Neural cell (in vitro differentiated cells): ENCODE results near the gene BCKDHB. TPM values are rescaled to one million over a fixed set of nuclear protein-coding genes. Genes with fewer than 3 reads are reported as not detected.
A peak's percentile ranks its signal among the peaks of the same experiment; 100 is the strongest.
"Not testable (repeated sequence)": the region's sequence is repeated elsewhere in the genome, so short reads cannot be mapped to it uniquely, and the experiment has no call there.

Experiments used
- H2AFZ ChIP-seq: fragments of 200-600, 300-800 bp; sonication (generic), shearing (Covaris generic); 2 replicates; pipeline ENCODE4 v1.6.0; 2014; ENCODE audit warnings: low read depth, mild to moderate bottlenecking, antibody characterized with exemption, low read length, moderate library complexity
- H3F3A ChIP-seq: fragments of 200-600 bp; shearing (Covaris generic); 2 replicates; pipeline ENCODE4 v1.6.1; 2016; ENCODE audit warnings: mild to moderate bottlenecking, moderate library complexity, mixed read lengths, antibody characterized with exemption, low read length; ENCODE audit not compliant: insufficient read depth, poor library complexity, severe bottlenecking
- H3K27ac ChIP-seq: fragments of 200-600, 300-800 bp; sonication (generic), shearing (Covaris generic); 2 replicates; pipeline ENCODE4 v1.5.1; 2014; ENCODE audit warnings: mild to moderate bottlenecking, low read length, moderate library complexity
- H3K27me3 ChIP-seq: fragments of 300-800, 200-600 bp; sonication (generic), shearing (Covaris generic); 2 replicates; pipeline ENCODE4 v1.6.0; 2014; ENCODE audit warnings: mild to moderate bottlenecking, low read depth, low read length, moderate library complexity; ENCODE audit not compliant: insufficient read depth
- H3K36me3 ChIP-seq: fragments of 300-800, 200-600 bp; sonication (generic), shearing (Covaris generic); 2 replicates; pipeline ENCODE4 v1.5.1; 2014; ENCODE audit warnings: mild to moderate bottlenecking, antibody characterized with exemption, low read length, moderate library complexity; ENCODE audit not compliant: insufficient read depth
- H3K4me2 ChIP-seq: fragments of 300-800, 200-600 bp; sonication (generic), shearing (Covaris generic); 2 replicates; pipeline ENCODE4 v1.6.0; 2014; ENCODE audit warnings: mild to moderate bottlenecking, low read length
- H3K4me3 ChIP-seq: fragments of 300-800, 200-600 bp; sonication (generic), shearing (Covaris generic); 2 replicates; pipeline ENCODE4 v1.5.1; 2014; ENCODE audit warnings: mild to moderate bottlenecking, low read length, moderate library complexity
- H3K79me2 ChIP-seq: fragments of 200-600 bp; shearing (Covaris generic); replicated peaks from 2 replicates; pipeline ENCODE4 v1.6.0; 2014; ENCODE audit warnings: mild to moderate bottlenecking, low read length, moderate library complexity; ENCODE audit not compliant: insufficient read depth
- H3K9ac ChIP-seq: fragments of 300-800, 200-600 bp; sonication (generic), shearing (Covaris generic); 2 replicates; pipeline ENCODE4 v1.6.1; 2016; ENCODE audit warnings: mild to moderate bottlenecking, low read length, mixed read lengths
- H3K9me2 ChIP-seq: fragments of 200-600 bp; shearing (Covaris generic); 2 replicates; pipeline ENCODE4 v1.6.1; 2016; ENCODE audit warnings: mild to moderate bottlenecking, low read length, mixed read lengths; ENCODE audit not compliant: insufficient read depth
- H3K9me3 ChIP-seq: fragments of 200-600, 300-800 bp; sonication (generic), shearing (Covaris generic); 2 replicates; pipeline ENCODE4 v1.6.1; 2016; ENCODE audit warnings: mild to moderate bottlenecking, mixed run types, low read length, moderate library complexity, mixed read lengths
- H4K20me1 ChIP-seq: fragments of 200-600 bp; shearing (Covaris generic); 2 replicates; pipeline ENCODE4 v1.6.1; 2016; ENCODE audit warnings: mild to moderate bottlenecking, mixed run types; ENCODE audit not compliant: insufficient read depth
- EP300 ChIP-seq: fragments of 450-650 bp; conservative IDR thresholded peaks from 2 replicates; pipeline ENCODE4 v1.6.1; 2014; ENCODE audit warnings: antibody characterized with exemption, mild to moderate bottlenecking, moderate library complexity; ENCODE audit not compliant: poor library complexity, severe bottlenecking
- EZH2 ChIP-seq: fragments of 200-600, 300-800 bp; shearing (Covaris generic), sonication (generic); IDR thresholded peaks from 2 replicates; pipeline ENCODE4 v1.6.1; 2014; ENCODE audit warnings: antibody characterized with exemption, low read length, borderline replicate concordance, mild to moderate bottlenecking; ENCODE audit not compliant: insufficient read depth, poor library complexity, severe bottlenecking
- MXI1 ChIP-seq: fragments of 450-650 bp; conservative IDR thresholded peaks from 2 replicates; pipeline ENCODE4 v1.6.1; 2014; ENCODE audit warnings: antibody characterized with exemption, mild to moderate bottlenecking; ENCODE audit not compliant: poor library complexity, severe bottlenecking
- POLR2AphosphoS5 ChIP-seq: IDR thresholded peaks from 2 replicates; pipeline ENCODE4 v1.6.1; 2012
- RAD21 ChIP-seq: fragments of 450-650 bp; conservative IDR thresholded peaks from 2 replicates; pipeline ENCODE4 v1.6.1; 2014; ENCODE audit warnings: antibody characterized with exemption, mild to moderate bottlenecking, moderate library complexity
- TAF1 ChIP-seq: IDR thresholded peaks from 2 replicates; pipeline ENCODE4 v1.6.1; 2012; ENCODE audit warnings: low read depth
- polyA plus RNA-seq: library from polyadenylated mRNA; depleted of rRNA; stranded (reverse); fragments of >200 nt; gene quantifications from 2 replicates; pipeline ENCODE4 v1.2.3, GENCODE V29; 2014
- TF ChIP-seq, protein P1 (sequence below): fragments of 450-650 bp; IDR thresholded peaks from 2 replicates; pipeline ENCODE4 v1.5.1; 2014; ENCODE audit warnings: antibody characterized with exemption, mild to moderate bottlenecking, moderate library complexity; ENCODE audit not compliant: poor library complexity, severe bottlenecking
- TF ChIP-seq, protein P2 (sequence below): IDR thresholded peaks from 2 replicates; pipeline ENCODE4 v1.6.1; 2012; ENCODE audit warnings: borderline replicate concordance

BCKDHB gene
- polyA plus RNA-seq, 1 donor from 2014 or later = 16.1 TPM

DNA sequence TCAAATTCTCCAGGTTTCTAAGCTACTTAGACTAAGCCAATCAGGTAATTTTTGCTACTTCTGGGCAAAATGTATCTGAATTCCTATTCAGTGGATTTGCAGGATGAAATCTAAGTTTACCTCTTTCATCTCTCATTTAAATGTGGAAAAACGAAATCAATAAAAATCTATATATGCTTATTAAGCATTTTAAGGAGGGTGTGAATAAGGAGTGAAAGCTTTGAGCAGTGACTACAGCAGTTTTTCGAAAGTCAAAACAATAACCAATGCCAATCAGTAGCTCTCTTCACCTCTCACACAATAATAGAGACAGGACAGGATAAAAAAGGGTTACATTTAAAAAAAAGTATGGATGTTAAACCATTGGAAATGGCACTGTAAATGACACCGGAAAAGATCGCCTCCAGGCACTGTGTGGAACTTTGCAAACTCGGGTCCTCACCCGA is 476 bp upstream of the BCKDHB start:
- H3K27me3 ChIP-seq = no peaks in the 10 kb centered on the region
- TF ChIP-seq, protein P1, sequence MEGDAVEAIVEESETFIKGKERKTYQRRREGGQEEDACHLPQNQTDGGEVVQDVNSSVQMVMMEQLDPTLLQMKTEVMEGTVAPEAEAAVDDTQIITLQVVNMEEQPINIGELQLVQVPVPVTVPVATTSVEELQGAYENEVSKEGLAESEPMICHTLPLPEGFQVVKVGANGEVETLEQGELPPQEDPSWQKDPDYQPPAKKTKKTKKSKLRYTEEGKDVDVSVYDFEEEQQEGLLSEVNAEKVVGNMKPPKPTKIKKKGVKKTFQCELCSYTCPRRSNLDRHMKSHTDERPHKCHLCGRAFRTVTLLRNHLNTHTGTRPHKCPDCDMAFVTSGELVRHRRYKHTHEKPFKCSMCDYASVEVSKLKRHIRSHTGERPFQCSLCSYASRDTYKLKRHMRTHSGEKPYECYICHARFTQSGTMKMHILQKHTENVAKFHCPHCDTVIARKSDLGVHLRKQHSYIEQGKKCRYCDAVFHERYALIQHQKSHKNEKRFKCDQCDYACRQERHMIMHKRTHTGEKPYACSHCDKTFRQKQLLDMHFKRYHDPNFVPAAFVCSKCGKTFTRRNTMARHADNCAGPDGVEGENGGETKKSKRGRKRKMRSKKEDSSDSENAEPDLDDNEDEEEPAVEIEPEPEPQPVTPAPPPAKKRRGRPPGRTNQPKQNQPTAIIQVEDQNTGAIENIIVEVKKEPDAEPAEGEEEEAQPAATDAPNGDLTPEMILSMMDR = peak; percentile 27
- no peak for TF ChIP-seq EZH2
- no peaks in the 10 kb centered on the region for H3F3A ChIP-seq
- no peaks in the 10 kb centered on the region for H3K36me3 ChIP-seq
- peak overlapping the region; percentile 90 for H3K4me3 ChIP-seq
- no peaks in the 10 kb centered on the region for H3K9me3 ChIP-seq
- H3K79me2 ChIP-seq = no peaks in the 10 kb centered on the region
- H3K9ac ChIP-seq = no peak overlapping the region
- H2AFZ ChIP-seq = no peak overlapping the region
- no peak overlapping the region for H3K27ac ChIP-seq
- no peaks in the 10 kb centered on the region for H4K20me1 ChIP-seq
- peak overlapping the region; percentile 62 for H3K4me2 ChIP-seq
- no peaks in the 10 kb centered on the region for H3K9me2 ChIP-seq

DNA sequence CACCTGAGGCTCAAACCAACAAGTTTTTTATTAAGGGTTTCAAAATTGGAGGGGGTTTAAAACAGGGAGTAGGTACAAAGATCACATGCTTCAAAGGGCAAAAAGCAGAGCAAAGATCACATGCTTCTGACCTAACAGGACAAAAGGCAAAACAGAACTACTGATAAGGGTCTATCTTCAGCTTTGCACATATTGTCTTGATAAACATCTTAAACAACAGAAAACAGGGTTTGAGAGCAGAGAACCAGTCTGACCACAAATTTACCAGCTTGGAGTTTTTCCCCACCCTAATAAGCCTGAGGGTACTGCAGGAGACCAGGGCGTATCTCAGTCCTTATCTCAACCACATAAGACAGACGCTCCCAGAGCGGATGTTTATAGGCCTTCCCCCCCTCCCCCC is 16.1 kb downstream of the BCKDHB start:
- H2AFZ ChIP-seq, H3K9me2 ChIP-seq, H3K9me3 ChIP-seq, H3F3A ChIP-seq, H3K27me3 ChIP-seq, H3K79me2 ChIP-seq, H3K27ac ChIP-seq, H3K4me2 ChIP-seq, H3K9ac ChIP-seq, H3K4me3 ChIP-seq, H3K36me3 ChIP-seq, H4K20me1 ChIP-seq: not testable (repeated sequence)

DNA sequence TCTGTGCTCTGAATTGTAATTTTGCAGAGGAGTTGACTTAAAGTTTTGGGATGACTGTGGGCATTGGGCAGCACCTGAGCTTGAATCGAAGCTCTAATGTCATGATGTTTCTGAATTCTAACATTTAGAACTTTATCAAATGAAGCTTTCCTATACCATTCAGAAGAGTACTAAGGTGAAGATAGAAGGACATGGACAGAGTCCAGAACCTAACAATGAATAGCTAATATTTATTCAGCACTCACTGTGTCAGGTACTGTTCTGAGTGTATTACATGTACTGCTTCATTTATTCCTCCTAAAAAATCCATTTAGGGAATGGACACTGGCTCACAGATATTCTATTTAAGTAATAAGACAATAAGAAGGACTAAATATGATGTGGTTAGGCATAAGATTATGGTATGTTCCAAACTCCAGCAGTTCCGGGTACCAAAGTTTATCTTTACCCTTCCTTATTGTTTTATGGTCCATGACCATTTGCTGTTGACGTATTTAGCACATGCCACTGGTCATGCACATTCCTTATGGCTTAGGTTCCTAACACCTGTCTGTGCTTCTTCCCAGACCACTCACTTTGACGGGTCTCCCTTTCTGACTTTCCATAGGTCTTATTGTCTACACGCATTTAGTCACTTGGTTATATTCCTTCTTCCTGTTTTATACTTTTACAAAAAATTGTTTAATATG is 20.3 kb downstream of the BCKDHB start:
- Histone ChIP-seq H3K4me2 (no peak overlapping the region), H3K27ac (no peak overlapping the region), H3K9me3 (no peaks in the 10 kb centered on the region), H3K36me3 (peaks cover 4% of the 10 kb centered on the region), H3K4me3 (no peak overlapping the region), H3K79me2 (no peaks in the 10 kb centered on the region), H3K9ac (no peak overlapping the region), H2AFZ (no peak overlapping the region), H3F3A (no peaks in the 10 kb centered on the region), H3K27me3 (no peaks in the 10 kb centered on the region), H4K20me1 (no peaks in the 10 kb centered on the region), H3K9me2 (no peaks in the 10 kb centered on the region)
- no peak for TF ChIP-seq EP300
- TF ChIP-seq MXI1 = no peak

DNA sequence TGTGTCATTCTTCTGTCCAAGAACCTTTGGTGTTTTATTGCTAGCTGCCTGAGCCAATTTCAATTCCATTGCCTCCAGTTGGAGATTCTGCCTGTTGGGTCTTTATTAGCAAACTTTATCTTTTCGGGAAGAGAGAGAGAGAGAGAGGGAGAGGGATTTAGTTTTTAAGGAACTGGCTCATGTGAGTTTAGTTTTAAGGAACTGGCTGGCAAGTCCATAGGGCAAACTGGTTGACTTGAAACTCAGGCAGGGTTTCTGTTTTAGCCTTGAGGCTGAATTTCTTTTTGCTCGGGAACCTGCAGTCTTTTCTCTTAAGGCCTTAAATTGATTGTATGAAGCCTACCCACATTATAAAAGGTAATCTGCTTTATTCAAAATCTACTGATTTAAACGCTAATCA is 23.0 kb downstream of the BCKDHB start:
- TF ChIP-seq, protein P2, sequence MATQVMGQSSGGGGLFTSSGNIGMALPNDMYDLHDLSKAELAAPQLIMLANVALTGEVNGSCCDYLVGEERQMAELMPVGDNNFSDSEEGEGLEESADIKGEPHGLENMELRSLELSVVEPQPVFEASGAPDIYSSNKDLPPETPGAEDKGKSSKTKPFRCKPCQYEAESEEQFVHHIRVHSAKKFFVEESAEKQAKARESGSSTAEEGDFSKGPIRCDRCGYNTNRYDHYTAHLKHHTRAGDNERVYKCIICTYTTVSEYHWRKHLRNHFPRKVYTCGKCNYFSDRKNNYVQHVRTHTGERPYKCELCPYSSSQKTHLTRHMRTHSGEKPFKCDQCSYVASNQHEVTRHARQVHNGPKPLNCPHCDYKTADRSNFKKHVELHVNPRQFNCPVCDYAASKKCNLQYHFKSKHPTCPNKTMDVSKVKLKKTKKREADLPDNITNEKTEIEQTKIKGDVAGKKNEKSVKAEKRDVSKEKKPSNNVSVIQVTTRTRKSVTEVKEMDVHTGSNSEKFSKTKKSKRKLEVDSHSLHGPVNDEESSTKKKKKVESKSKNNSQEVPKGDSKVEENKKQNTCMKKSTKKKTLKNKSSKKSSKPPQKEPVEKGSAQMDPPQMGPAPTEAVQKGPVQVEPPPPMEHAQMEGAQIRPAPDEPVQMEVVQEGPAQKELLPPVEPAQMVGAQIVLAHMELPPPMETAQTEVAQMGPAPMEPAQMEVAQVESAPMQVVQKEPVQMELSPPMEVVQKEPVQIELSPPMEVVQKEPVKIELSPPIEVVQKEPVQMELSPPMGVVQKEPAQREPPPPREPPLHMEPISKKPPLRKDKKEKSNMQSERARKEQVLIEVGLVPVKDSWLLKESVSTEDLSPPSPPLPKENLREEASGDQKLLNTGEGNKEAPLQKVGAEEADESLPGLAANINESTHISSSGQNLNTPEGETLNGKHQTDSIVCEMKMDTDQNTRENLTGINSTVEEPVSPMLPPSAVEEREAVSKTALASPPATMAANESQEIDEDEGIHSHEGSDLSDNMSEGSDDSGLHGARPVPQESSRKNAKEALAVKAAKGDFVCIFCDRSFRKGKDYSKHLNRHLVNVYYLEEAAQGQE = no peak
- no peak for TF ChIP-seq POLR2AphosphoS5
- no peak for TF ChIP-seq EZH2
- TF ChIP-seq, protein P1 = no peak
- no peak for TF ChIP-seq TAF1
- no peak for TF ChIP-seq MXI1
- TF ChIP-seq RAD21 = no peak
- no peak overlapping the region for H3K4me3 ChIP-seq
- H3K27ac ChIP-seq = no peak overlapping the region

More for the DNA sequence above, 23.0 kb downstream of the BCKDHB start:
- H3K4me2 ChIP-seq = no peak overlapping the region
- H3K9ac ChIP-seq = no peak overlapping the region
- H3K79me2 ChIP-seq = no peaks in the 10 kb centered on the region
- no peak overlapping the region for H2AFZ ChIP-seq
- H3K9me2 ChIP-seq = no peaks in the 10 kb centered on the region
- no peaks in the 10 kb centered on the region for H3K27me3 ChIP-seq
- no peaks in the 10 kb centered on the region for H4K20me1 ChIP-seq
- no peaks in the 10 kb centered on the region for H3K9me3 ChIP-seq
- H3F3A ChIP-seq = no peaks in the 10 kb centered on the region
- H3K36me3 ChIP-seq = peaks cover 4% of the 10 kb centered on the region
